Astrocyte (in vitro differentiated cells and primary cell): ENCODE results near the gene REXO1. TPM values are rescaled to one million over a fixed set of nuclear protein-coding genes. Genes with fewer than 3 reads are reported as not detected.
A peak's percentile ranks its signal among the peaks of the same experiment; 100 is the strongest.

ENCODE experiments used
- DNase-seq: peaks from one replicate; pipeline ENCODE4 v3.0.0-alpha.2; 2010; ENCODE audit warnings: low read depth
- FAIRE-seq: peaks from 2 replicates; lab custom pipeline; 2011; peaks lifted over from hg19 to GRCh38; lab: Jason Lieb, UNC
- H2AFZ ChIP-seq: 2 replicates; pipeline ENCODE4 v1.6.0; 2012; ENCODE audit warnings: low read depth, low read length, inconsistent platforms
- H3K27ac ChIP-seq: 2 replicates; pipeline ENCODE4 v1.5.1; 2011; ENCODE audit warnings: low read depth, low read length, inconsistent platforms
- H3K27me3 ChIP-seq: 2 replicates; pipeline ENCODE4 v1.6.0; 2011; ENCODE audit warnings: low read length, inconsistent platforms; ENCODE audit not compliant: insufficient read depth
- H3K36me3 ChIP-seq: 2 replicates; pipeline ENCODE4 v1.5.1; 2011; ENCODE audit warnings: low read length, inconsistent platforms; ENCODE audit not compliant: insufficient read depth
- H3K4me1 ChIP-seq: 2 replicates; pipeline ENCODE4 v1.5.1; 2011; ENCODE audit warnings: low read length, inconsistent platforms; ENCODE audit not compliant: insufficient read depth
- H3K4me2 ChIP-seq: 2 replicates; pipeline ENCODE4 v1.6.0; 2012; ENCODE audit warnings: low read length, inconsistent platforms
- H3K4me3 ChIP-seq: 2 replicates; pipeline ENCODE4 v1.5.1; 2011; ENCODE audit warnings: low read depth, mild to moderate bottlenecking, low read length, inconsistent platforms; ENCODE audit not compliant: insufficient read depth
- H3K79me2 ChIP-seq: 2 replicates; pipeline ENCODE4 v1.6.0; 2012; ENCODE audit warnings: mild to moderate bottlenecking, low read length, inconsistent platforms; ENCODE audit not compliant: insufficient read depth
- H3K9ac ChIP-seq: 2 replicates; pipeline ENCODE4 v1.6.0; 2012; ENCODE audit warnings: mild to moderate bottlenecking, low read length, inconsistent platforms
- H3K9me3 ChIP-seq: 2 replicates; pipeline ENCODE4 v1.5.1; 2012; ENCODE audit warnings: low read depth, mild to moderate bottlenecking, low read length, inconsistent platforms; ENCODE audit not compliant: insufficient read depth
- H4K20me1 ChIP-seq: 2 replicates; pipeline ENCODE4 v1.6.0; 2012; ENCODE audit warnings: low read length, inconsistent platforms; ENCODE audit not compliant: insufficient read depth
- H3K27ac Mint-ChIP-seq: one replicate; pipeline ENCODE4 v1.8.0; 2021; ENCODE audit warnings: mild to moderate bottlenecking, mixed read lengths; ENCODE audit not compliant: unreplicated experiment
- H3K27me3 Mint-ChIP-seq: one replicate; pipeline ENCODE4 v1.8.0; 2021; ENCODE audit warnings: low read depth, mixed read lengths; ENCODE audit not compliant: unreplicated experiment
- H3K36me3 Mint-ChIP-seq: one replicate; pipeline ENCODE4 v1.8.0; 2021; ENCODE audit warnings: low read depth, mixed read lengths; ENCODE audit not compliant: unreplicated experiment
- H3K4me1 Mint-ChIP-seq: one replicate; pipeline ENCODE4 v1.8.0; 2021; ENCODE audit warnings: low read depth, mixed read lengths; ENCODE audit not compliant: unreplicated experiment
- H3K4me3 Mint-ChIP-seq: one replicate; pipeline ENCODE4 v1.8.0; 2021; ENCODE audit warnings: mild to moderate bottlenecking, moderate library complexity, mixed read lengths; ENCODE audit not compliant: unreplicated experiment
- H3K9me3 Mint-ChIP-seq: one replicate; pipeline ENCODE4 v1.8.0; 2021; ENCODE audit warnings: mild to moderate bottlenecking, mixed read lengths; ENCODE audit not compliant: unreplicated experiment
- CTCF ChIP-seq: IDR thresholded peaks from 2 replicates; pipeline ENCODE4 v1.5.1; 2011; ENCODE audit warnings: low read depth, mild to moderate bottlenecking, inconsistent platforms, low read length, moderate library complexity; ENCODE audit not compliant: insufficient read depth
- EZH2 ChIP-seq: IDR thresholded peaks from 2 replicates; pipeline ENCODE4 v1.6.1; 2012; ENCODE audit warnings: mild to moderate bottlenecking, low read length, inconsistent platforms; ENCODE audit not compliant: insufficient read depth
- total RNA-seq: library from RNA; stranded (reverse); gene quantifications from 2 replicates; pipeline ENCODE4 v1.2.1, GENCODE V29; 2021

The REXO1 gene
- total RNA-seq, 1 donor from 2014 or later, result 35.5 TPM

- no peaks in the 10 kb centered on the region for H3K4me1 Mint-ChIP-seq
- no peak overlapping the region for H3K27ac Mint-ChIP-seq
- peaks cover 32% of the 10 kb centered on the region for H3K27me3 Mint-ChIP-seq
- H3K9me3 Mint-ChIP-seq, result no peaks in the 10 kb centered on the region
- H3K4me3 ChIP-seq, result no peak overlapping the region
- FAIRE-seq (no peak), DNase-seq (no peak)
- no peaks in the 10 kb centered on the region for H4K20me1 ChIP-seq
- TF ChIP-seq EZH2 (peak; percentile 36), CTCF (no peak)
- no peaks in the 10 kb centered on the region for H3K79me2 ChIP-seq
- no peak overlapping the region for H3K27ac ChIP-seq
- H3K4me3 Mint-ChIP-seq, result no peak overlapping the region
- H3K4me1 ChIP-seq, result no peaks in the 10 kb centered on the region
- peaks cover 5% of the 10 kb centered on the region for H3K27me3 ChIP-seq
- no peaks in the 10 kb centered on the region for H3K36me3 ChIP-seq
- no peaks in the 10 kb centered on the region for H3K9me3 ChIP-seq
- no peak overlapping the region for H3K4me2 ChIP-seq
- no peaks in the 10 kb centered on the region for H3K36me3 Mint-ChIP-seq
- H3K9ac ChIP-seq, result no peak overlapping the region
- no peak overlapping the region for H2AFZ ChIP-seq
Measured at GRCh38 chr19:1789261-1790041, 58.8 kb downstream of the REXO1 start.

- no peaks in the 10 kb centered on the region for H4K20me1 ChIP-seq
- H3K4me1 Mint-ChIP-seq, result no peaks in the 10 kb centered on the region
- H3K27me3 ChIP-seq, result peaks cover 10% of the 10 kb centered on the region
- H3K36me3 ChIP-seq, result no peaks in the 10 kb centered on the region
- no peak for TF ChIP-seq EZH2
- no peak for TF ChIP-seq CTCF
- H3K36me3 Mint-ChIP-seq, result peaks cover 6% of the 10 kb centered on the region
- no peak overlapping the region for H3K4me3 Mint-ChIP-seq
- no peak overlapping the region for H3K27ac Mint-ChIP-seq
- no peak overlapping the region for H3K27ac ChIP-seq
- no peak overlapping the region for H3K4me3 ChIP-seq
- no peak overlapping the region for H3K9ac ChIP-seq
- FAIRE-seq, result no peak
- H2AFZ ChIP-seq, result no peak overlapping the region
- H3K79me2 ChIP-seq, result no peaks in the 10 kb centered on the region
- H3K9me3 ChIP-seq, result peaks cover 7% of the 10 kb centered on the region
- no peak for DNase-seq
- H3K4me2 ChIP-seq, result no peak overlapping the region
- H3K4me1 ChIP-seq, result no peaks in the 10 kb centered on the region
- peaks cover 11% of the 10 kb centered on the region for H3K9me3 Mint-ChIP-seq
- peaks cover 48% of the 10 kb centered on the region for H3K27me3 Mint-ChIP-seq
Measured at GRCh38 chr19:1787116-1787515, 61.2 kb downstream of the REXO1 start.

GRCh38 chr19:1786668-1787067 is 61.6 kb downstream of the REXO1 start:
- no peak overlapping the region for H3K27ac Mint-ChIP-seq
- H3K27ac ChIP-seq, result no peak overlapping the region
- H3K27me3 Mint-ChIP-seq, result peaks cover 52% of the 10 kb centered on the region

More at GRCh38 chr19:1786668-1787067, 61.6 kb downstream of the REXO1 start:
- TF ChIP-seq CTCF, result no peak
- no peak for TF ChIP-seq EZH2
- Mint-ChIP-seq H3K4me3 (no peak overlapping the region), H3K9me3 (peaks cover 14% of the 10 kb centered on the region), H3K36me3 (peaks cover 6% of the 10 kb centered on the region), H3K4me1 (no peaks in the 10 kb centered on the region)
- H3K9me3 ChIP-seq, result peaks cover 12% of the 10 kb centered on the region
- no peak overlapping the region for H3K4me3 ChIP-seq
- DNase-seq (no peak), FAIRE-seq (no peak)
- H2AFZ ChIP-seq, result no peak overlapping the region
- H3K4me1 ChIP-seq, result no peaks in the 10 kb centered on the region
- H3K79me2 ChIP-seq, result no peaks in the 10 kb centered on the region
- no peak overlapping the region for H3K9ac ChIP-seq
- H4K20me1 ChIP-seq, result no peaks in the 10 kb centered on the region
- no peak overlapping the region for H3K4me2 ChIP-seq
- no peaks in the 10 kb centered on the region for H3K36me3 ChIP-seq
- peaks cover 11% of the 10 kb centered on the region for H3K27me3 ChIP-seq
